Medulla oblongata (tissue), 1 donor: Measurements from ENCODE around the gene CLCN5.

Source experiments
- DNase-seq: peaks from one replicate; pipeline ENCODE4 v3.0.0-alpha.2; 2015; ENCODE audit errors: extremely low spot score

The CLCN5 gene

GRCh38 chrX:50081282-50081889 is 159.0 kb downstream of the CLCN5 start:
- peak; percentile 41 for DNase-seq

- no peak for DNase-seq
Measured at GRCh38 chrX:50082741-50083140, 160.3 kb downstream of the CLCN5 start.

- no peak for DNase-seq
Measured at GRCh38 chrX:50088645-50089044, 166.2 kb downstream of the CLCN5 start.

- DNase-seq = no peak
Measured at GRCh38 chrX:50093625-50094024, 171.2 kb downstream of the CLCN5 start.

- no peak for DNase-seq
Measured at GRCh38 chrX:50097071-50097470, 174.7 kb downstream of the CLCN5 start.

GRCh38 chrX:50098241-50098640 is 175.8 kb downstream of the CLCN5 start:
- no peak for DNase-seq

- no peak for DNase-seq
Measured at GRCh38 chrX:50098749-50099148, 176.4 kb downstream of the CLCN5 start.

GRCh38 chrX:50099331-50099730 is 176.9 kb downstream of the CLCN5 start:
- no peak for DNase-seq

GRCh38 chrX:50100188-50100587 is 177.8 kb downstream of the CLCN5 start:
- peak; percentile 16 for DNase-seq

GRCh38 chrX:50103176-50103575 is 180.8 kb downstream of the CLCN5 start:
- DNase-seq = no peak

GRCh38 chrX:50103866-50104566 is 181.6 kb downstream of the CLCN5 start:
- no peak for DNase-seq

- no peak for DNase-seq
Measured at GRCh38 chrX:50106051-50106675, 183.8 kb downstream of the CLCN5 start.

- DNase-seq = no peak
Measured at GRCh38 chrX:50107470-50107869, 185.1 kb downstream of the CLCN5 start.

- DNase-seq = no peak
Measured at GRCh38 chrX:50108264-50108663, 185.9 kb downstream of the CLCN5 start.

- DNase-seq = no peak
Measured at GRCh38 chrX:50111742-50112141, 189.3 kb downstream of the CLCN5 start.

GRCh38 chrX:50114113-50114512 is 191.7 kb downstream of the CLCN5 start:
- no peak for DNase-seq

GRCh38 chrX:50115973-50116372 is 193.6 kb downstream of the CLCN5 start:
- DNase-seq = no peak

- peak; percentile 26 for DNase-seq
Measured at GRCh38 chrX:50117476-50117875, 195.1 kb downstream of the CLCN5 start.

- DNase-seq = no peak
Measured at GRCh38 chrX:50125480-50125879, 203.1 kb downstream of the CLCN5 start.

- no peak for DNase-seq
Measured at GRCh38 chrX:50147972-50148371, 225.6 kb downstream of the CLCN5 start.
